ENCODE data around the gene STAT6. TPM values are rescaled to one million over a fixed set of nuclear protein-coding genes. Genes with fewer than 3 reads are reported as not detected.

Gene STAT6
- total RNA-seq, 2 donors from 2014 or later: 52.7 to 82.4 TPM

DNA sequence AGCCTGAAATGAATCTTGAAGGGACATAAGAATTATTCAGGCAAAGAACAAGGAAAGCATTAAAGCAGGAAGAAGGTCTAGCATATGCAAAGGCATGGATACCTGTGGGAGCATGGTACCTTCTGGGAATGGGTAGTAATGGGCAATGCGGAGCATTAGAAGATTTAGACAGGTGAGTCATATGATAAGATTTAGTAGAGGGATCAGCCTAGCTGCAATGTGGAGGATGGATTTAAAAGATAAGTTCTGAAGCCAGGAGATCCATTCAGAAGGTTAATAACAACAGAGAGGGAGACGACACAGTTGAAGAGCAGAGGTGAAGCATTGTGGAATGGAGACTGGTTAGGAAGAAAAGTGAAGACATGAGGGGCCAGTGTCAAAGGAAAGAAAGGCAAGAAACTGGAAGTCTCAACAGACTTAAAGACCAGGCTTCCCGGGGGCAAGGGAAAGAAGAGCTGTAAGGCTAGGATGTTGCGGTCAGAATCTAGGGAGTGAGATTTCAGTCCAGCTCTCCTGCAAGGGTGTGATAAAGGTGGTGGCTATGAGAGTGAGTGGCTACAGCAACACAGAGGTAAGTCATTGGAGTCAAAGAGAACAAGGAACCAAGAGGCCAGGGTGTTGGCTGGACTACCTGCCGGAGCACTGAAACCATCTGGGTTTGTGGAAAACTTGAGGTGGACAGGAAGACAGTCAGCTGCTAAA, 5.6 kb upstream of the STAT6 start:
- H3K36me3 ChIP-seq (replicated peaks in 1 of 2; ENCODE audit: insufficient read depth in 1 of 2, low read depth in 2 of 2): no peaks in the 10 kb centered on the region
- no peak for TF ChIP-seq POLR2A (IDR thresholded peaks at IDR 0.05)
- DNase-seq (no peak), ATAC-seq (no peak)
- intact Hi-C loops (cut with DNase I): loop anchor here (5.0 kb wide), 1 partner anchor 49 kb away; no protein-coding TSS in a partner anchor
- no peak overlapping the region for H3K4me3 ChIP-seq
- H3K4me1 ChIP-seq: no peaks in the 10 kb centered on the region
- WGBS, 2 donors: 79 to 82% methylated on average over 5 of the region's 5 CpGs
- no peaks in the 10 kb centered on the region for H3K27me3 ChIP-seq
- no peaks in the 10 kb centered on the region for H3K9me3 ChIP-seq
- no peak overlapping the region for H3K27ac ChIP-seq

DNA sequence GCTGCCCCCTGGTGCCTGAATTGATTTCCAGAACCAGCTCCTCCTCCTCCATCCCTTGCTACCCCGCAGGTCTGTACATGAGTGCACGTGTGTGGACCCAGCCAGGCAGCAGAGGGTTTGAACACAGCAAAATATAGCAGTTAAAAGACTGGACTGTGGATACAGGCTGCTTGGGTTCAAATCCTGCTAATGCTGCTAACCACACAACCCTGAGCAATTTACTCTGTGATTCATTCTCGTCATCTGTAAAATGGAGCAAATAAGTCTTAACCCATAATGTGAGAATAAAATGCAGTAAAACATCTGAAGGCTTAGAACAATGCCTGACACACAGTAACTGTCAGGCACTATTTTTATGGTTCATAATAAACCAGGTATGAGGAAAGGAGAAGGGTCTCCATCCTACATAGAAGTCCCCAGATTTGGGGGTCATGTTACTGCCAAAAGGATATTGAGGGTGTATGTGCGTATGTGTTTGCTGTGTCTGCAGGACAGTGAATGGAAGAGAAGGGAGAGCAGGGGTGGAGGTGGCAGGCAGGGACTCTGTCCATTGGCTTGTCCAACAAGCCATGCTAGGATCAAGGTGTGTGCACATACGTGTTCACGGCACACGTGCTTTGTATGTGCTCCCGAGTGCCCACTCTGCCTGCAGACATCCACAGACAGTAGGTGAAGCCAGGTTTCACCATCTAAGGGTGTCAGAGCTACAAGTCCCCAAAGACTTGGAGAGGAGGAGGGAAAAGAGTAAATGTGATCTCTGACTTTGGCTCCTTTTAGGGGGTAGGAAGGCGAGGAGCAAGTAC, 1.5 kb upstream of the STAT6 start:
- H3K36me3 ChIP-seq (replicated peaks in 1 of 2; ENCODE audit: insufficient read depth in 1 of 2, low read depth in 2 of 2): no peaks in the 10 kb centered on the region
- H3K27ac ChIP-seq: peak overlapping the region; percentile 97 to 100 (median 98)
- H3K27me3 ChIP-seq: no peaks in the 10 kb centered on the region
- ATAC-seq: no peak
- peak in 1 of 4 donors; percentile 86 for DNase-seq
- intact Hi-C loops (cut with DNase I): no loop called here
- peak overlapping the region in 1 of 2 donors; percentile 14 for H3K4me3 ChIP-seq
- TF ChIP-seq POLR2A (IDR thresholded peaks at IDR 0.05) (no peak), CTCF (IDR thresholded peaks at IDR 0.05) (peak in 3 of 7 experiments; percentile 65 to 77 (median 67))
- WGBS, 2 donors: 41 to 47% methylated on average over 9 of the region's 9 CpGs
- no peaks in the 10 kb centered on the region for H3K9me3 ChIP-seq
- peaks cover 13% of the 10 kb centered on the region for H3K4me1 ChIP-seq

- peaks cover 13% of the 10 kb centered on the region for H3K4me1 ChIP-seq
- no peak for TF ChIP-seq POLR2A (IDR thresholded peaks at IDR 0.05)
- no peak for TF ChIP-seq CTCF (IDR thresholded peaks at IDR 0.05)
- 3 to 7% methylated on average over 15 to 28 of the region's 28 CpGs for WGBS, 2 donors
- ATAC-seq (no peak), DNase-seq (peak; percentile 52 to 65 (median 60))
- no peaks in the 10 kb centered on the region for H3K9me3 ChIP-seq
- intact Hi-C loops (cut with DNase I): no loop called here
- peak overlapping the region; percentile 48 to 57 for H3K4me3 ChIP-seq
- H3K36me3 ChIP-seq (replicated peaks in 1 of 2; ENCODE audit: insufficient read depth in 1 of 2, low read depth in 2 of 2): peaks cover 0 to 6% of the 10 kb centered on the region in 2 donors
- no peaks in the 10 kb centered on the region for H3K27me3 ChIP-seq
- peak overlapping the region; percentile 97 to 100 (median 98) for H3K27ac ChIP-seq
These were observed 795 bp downstream of the STAT6 start for GRCh38 chr12:57110104-57111030.

DNA sequence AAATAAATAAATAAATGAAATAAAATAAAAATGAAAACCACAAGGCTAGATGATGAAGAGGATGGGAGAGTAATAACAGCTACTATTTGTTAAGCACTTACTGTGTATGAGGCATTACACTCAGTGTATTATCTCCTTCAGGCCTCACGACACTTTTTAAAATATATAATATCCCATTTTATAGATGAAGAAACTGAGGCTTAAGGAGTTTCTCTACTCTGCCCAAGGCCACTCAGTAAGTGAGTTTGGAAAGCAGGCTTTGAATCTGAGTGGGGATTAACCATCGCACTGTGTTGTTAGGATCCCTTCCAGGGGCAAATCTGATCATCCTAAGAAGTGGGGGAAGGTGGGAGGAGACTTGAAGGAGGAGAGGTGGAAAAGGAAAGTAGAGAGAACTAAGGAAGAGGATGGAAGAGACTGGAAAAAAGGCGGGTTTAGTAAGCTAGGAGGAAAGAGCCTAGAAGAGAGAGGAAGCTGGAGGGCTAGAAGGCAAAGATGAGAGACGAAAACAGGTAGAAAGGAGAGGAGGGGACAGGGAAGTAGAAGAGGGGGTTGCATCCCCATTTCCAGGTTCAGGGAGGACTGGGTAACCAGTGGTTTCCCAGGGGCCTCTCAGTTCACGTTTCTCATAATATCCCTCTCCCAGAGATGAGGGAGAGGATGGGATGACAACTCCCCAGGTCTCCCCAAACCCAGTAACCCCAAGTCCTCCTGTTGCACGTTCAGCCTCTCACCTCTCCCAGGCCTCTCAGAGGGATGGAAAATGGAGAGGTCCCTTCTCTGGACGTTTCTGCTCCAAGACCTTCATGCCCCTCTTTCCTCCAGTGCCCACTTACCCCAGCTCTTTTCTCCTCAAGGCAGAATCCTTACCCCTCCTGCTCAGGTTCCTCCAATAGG, 1.7 kb downstream of the STAT6 start:
- H3K27me3 ChIP-seq: no peaks in the 10 kb centered on the region
- peaks cover 13% of the 10 kb centered on the region for H3K4me1 ChIP-seq
- H3K4me3 ChIP-seq: no peak overlapping the region
- peaks cover 0 to 8% of the 10 kb centered on the region in 2 donors for H3K36me3 ChIP-seq (replicated peaks in 1 of 2; ENCODE audit: insufficient read depth in 1 of 2, low read depth in 2 of 2)
- TF ChIP-seq POLR2A (IDR thresholded peaks at IDR 0.05): no peak
- WGBS, 2 donors: 57 to 70% methylated on average over 7 of the region's 7 CpGs
- H3K27ac ChIP-seq: peak overlapping the region in 3 of 4 donors; percentile 97 to 100 (median 97)
- ATAC-seq: no peak
- no peak for DNase-seq
- intact Hi-C loops (cut with DNase I): loop anchor here (5.0 kb wide), 1 partner anchor 37 kb away; no protein-coding TSS in a partner anchor
- H3K9me3 ChIP-seq: no peaks in the 10 kb centered on the region
